Measurements from ENCODE around the gene HSDL1.

GRCh38 chr16:84183911-84184591 is 39.1 kb upstream of the HSDL1 start:
- TF ChIP-seq POLR2AphosphoS5 (IDR thresholded peaks at IDR 0.05), result no peak
- TF ChIP-seq CTCF (IDR thresholded peaks at IDR 0.05), result no peak
- TF ChIP-seq POLR2A (IDR thresholded peaks at IDR 0.05), result no peak
- no peak for TF ChIP-seq EP300 (IDR thresholded peaks at IDR 0.05)
